Endodermal cell (in vitro differentiated cells): ENCODE results near the gene ARHGEF37. TPM values are rescaled to one million over a fixed set of nuclear protein-coding genes. Genes with fewer than 3 reads are reported as not detected.

ENCODE experiments used
- DNase-seq: peaks from one replicate; pipeline ENCODE4 v3.0.0-alpha.2; 2017
- H3K27ac ChIP-seq: 2 replicates; pipeline ENCODE4 v1.5.1; 2013; ENCODE audit warnings: mild to moderate bottlenecking, low read depth, low read length, moderate library complexity
- H3K27me3 ChIP-seq: 2 replicates; pipeline ENCODE4 v1.6.1; 2013; ENCODE audit warnings: mild to moderate bottlenecking, low read length, moderate library complexity; ENCODE audit not compliant: insufficient read depth, control insufficient read depth, poor library complexity, severe bottlenecking
- H3K36me3 ChIP-seq: 2 replicates; pipeline ENCODE4 v1.7.0; 2013; ENCODE audit warnings: mild to moderate bottlenecking, low read length, moderate library complexity; ENCODE audit not compliant: control insufficient read depth, insufficient read depth
- H3K4me1 ChIP-seq: one replicate; pipeline ENCODE4 v1.7.0; 2013; ENCODE audit warnings: low read length; ENCODE audit not compliant: control insufficient read depth, insufficient read depth
- H3K4me3 ChIP-seq: 2 replicates; pipeline ENCODE4 v1.5.1; 2013; ENCODE audit warnings: mild to moderate bottlenecking, low read length, moderate library complexity
- H3K9ac ChIP-seq: 2 replicates; pipeline ENCODE4 v1.6.1; 2013; ENCODE audit warnings: mild to moderate bottlenecking, low read length, moderate library complexity; ENCODE audit not compliant: poor library complexity, severe bottlenecking; ENCODE audit errors: extremely low read depth
- H3K9me3 ChIP-seq: 2 replicates; pipeline ENCODE4 v1.6.1; 2013; ENCODE audit warnings: mild to moderate bottlenecking, low read length, moderate library complexity; ENCODE audit not compliant: control insufficient read depth
- H3K27ac Mint-ChIP-seq: 2 replicates; pipeline ENCODE4 v1.8.0; 2020; ENCODE audit warnings: mixed read lengths
- H3K27me3 Mint-ChIP-seq: 2 replicates; pipeline ENCODE4 v1.8.0; 2021; ENCODE audit warnings: mild to moderate bottlenecking, mixed read lengths; ENCODE audit not compliant: insufficient read depth
- H3K36me3 Mint-ChIP-seq: 2 replicates; pipeline ENCODE4 v1.8.0; 2020; ENCODE audit warnings: low read depth, mixed read lengths
- H3K4me1 Mint-ChIP-seq: 2 replicates; pipeline ENCODE4 v1.8.0; 2020; ENCODE audit warnings: mixed read lengths
- H3K4me3 Mint-ChIP-seq: 2 replicates; pipeline ENCODE4 v1.8.0; 2020; ENCODE audit warnings: mild to moderate bottlenecking, moderate library complexity, mixed read lengths
- H3K9me3 Mint-ChIP-seq: 2 replicates; pipeline ENCODE4 v1.8.0; 2020; ENCODE audit warnings: mild to moderate bottlenecking, mixed read lengths
- WGBS, 2 experiments: methylation state at CpG; one replicate each; pipeline versions ENCODE4 v1.1.5 to v1.1.7; 2013; ENCODE audit warnings: missing lambda C conversion rate in 2 of 2, mixed read lengths in 1 of 2; ENCODE audit not compliant: insufficient coverage in 1 of 2, insufficient read length in 1 of 2; 5-methylcytosine and 5-hydroxymethylcytosine counted together
- total RNA-seq, 2 donors: library from RNA; stranded (reverse); fragmentation: NEBNext Ultra II Directional in 1 of 2; extraction: Animal tissue kit (Norgen Biotek cat#: 25700) in 1 of 2; gene quantifications; 2 replicates in 1 of 2; 3 replicates in 1 of 2; pipeline ENCODE4 v1.2.1, GENCODE V29; 2021
- TF ChIP-seq, protein P1 (sequence below): fragments of 200-600 bp; sonication (generic); conservative IDR thresholded peaks from 2 replicates; pipeline ENCODE4 v1.5.0; 2021; ENCODE audit warnings: antibody characterized with exemption, mild to moderate bottlenecking

The ARHGEF37 gene
- total RNA-seq, 2 donors from 2014 or later, result 0.57 to 0.93 TPM

DNA sequence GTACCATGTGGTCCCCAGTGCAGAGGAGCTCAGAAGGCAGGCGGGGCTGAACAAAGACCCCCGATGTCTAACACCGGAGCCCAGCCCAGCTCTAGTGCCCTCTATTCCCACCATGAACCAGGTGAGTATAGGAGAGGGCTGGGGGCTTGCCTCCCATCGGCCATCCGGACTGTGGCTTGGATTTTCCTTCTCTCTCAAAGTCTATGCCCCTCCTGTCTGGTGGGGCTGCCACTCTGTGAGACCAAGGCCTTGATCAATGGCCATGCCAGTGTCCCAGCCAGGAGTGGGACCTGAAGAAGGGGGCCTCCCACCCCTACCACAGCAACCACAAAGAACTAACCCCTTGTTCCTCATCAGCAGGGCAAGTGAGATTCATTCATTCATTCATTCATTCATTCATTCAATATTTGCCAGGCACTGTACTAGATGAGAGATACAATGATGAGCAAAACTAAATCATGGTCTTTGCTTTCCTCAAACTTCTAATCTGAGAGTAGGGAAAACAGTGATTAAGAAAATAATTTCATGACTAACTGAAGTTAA lies 47.6 kb downstream of the ARHGEF37 start:
- no peak overlapping the region for H3K4me3 ChIP-seq
- H3K36me3 ChIP-seq, result no peaks in the 10 kb centered on the region
- no peak overlapping the region for H3K27ac Mint-ChIP-seq
- no peaks in the 10 kb centered on the region for H3K36me3 Mint-ChIP-seq
- no peaks in the 10 kb centered on the region for H3K9me3 ChIP-seq
- H3K27me3 Mint-ChIP-seq, result no peaks in the 10 kb centered on the region
- H3K9me3 Mint-ChIP-seq, result no peaks in the 10 kb centered on the region
- peaks cover 5% of the 10 kb centered on the region for H3K4me1 ChIP-seq
- no peak overlapping the region for H3K4me3 Mint-ChIP-seq
- peaks cover 16% of the 10 kb centered on the region for H3K4me1 Mint-ChIP-seq
- TF ChIP-seq, protein P1, sequence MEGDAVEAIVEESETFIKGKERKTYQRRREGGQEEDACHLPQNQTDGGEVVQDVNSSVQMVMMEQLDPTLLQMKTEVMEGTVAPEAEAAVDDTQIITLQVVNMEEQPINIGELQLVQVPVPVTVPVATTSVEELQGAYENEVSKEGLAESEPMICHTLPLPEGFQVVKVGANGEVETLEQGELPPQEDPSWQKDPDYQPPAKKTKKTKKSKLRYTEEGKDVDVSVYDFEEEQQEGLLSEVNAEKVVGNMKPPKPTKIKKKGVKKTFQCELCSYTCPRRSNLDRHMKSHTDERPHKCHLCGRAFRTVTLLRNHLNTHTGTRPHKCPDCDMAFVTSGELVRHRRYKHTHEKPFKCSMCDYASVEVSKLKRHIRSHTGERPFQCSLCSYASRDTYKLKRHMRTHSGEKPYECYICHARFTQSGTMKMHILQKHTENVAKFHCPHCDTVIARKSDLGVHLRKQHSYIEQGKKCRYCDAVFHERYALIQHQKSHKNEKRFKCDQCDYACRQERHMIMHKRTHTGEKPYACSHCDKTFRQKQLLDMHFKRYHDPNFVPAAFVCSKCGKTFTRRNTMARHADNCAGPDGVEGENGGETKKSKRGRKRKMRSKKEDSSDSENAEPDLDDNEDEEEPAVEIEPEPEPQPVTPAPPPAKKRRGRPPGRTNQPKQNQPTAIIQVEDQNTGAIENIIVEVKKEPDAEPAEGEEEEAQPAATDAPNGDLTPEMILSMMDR, result no peak
- no peaks in the 10 kb centered on the region for H3K27me3 ChIP-seq
- WGBS, 2 experiments, result 90% methylated on average over 5 of the region's 5 CpGs; no CpG with 5 or more reads in 1 of the 2 experiments
- no peak for DNase-seq
- no peak overlapping the region for H3K9ac ChIP-seq
- no peak overlapping the region for H3K27ac ChIP-seq

- DNase-seq, result no peak
- Mint-ChIP-seq H3K4me3 (no peak overlapping the region), H3K27me3 (no peaks in the 10 kb centered on the region), H3K9me3 (no peaks in the 10 kb centered on the region), H3K36me3 (no peaks in the 10 kb centered on the region), H3K27ac (no peak overlapping the region), H3K4me1 (peaks cover 16% of the 10 kb centered on the region)
- TF ChIP-seq, protein P1, result no peak
- Histone ChIP-seq H3K27me3 (no peaks in the 10 kb centered on the region), H3K27ac (no peak overlapping the region), H3K9me3 (no peaks in the 10 kb centered on the region), H3K9ac (no peak overlapping the region), H3K36me3 (no peaks in the 10 kb centered on the region), H3K4me3 (no peak overlapping the region), H3K4me1 (peaks cover 5% of the 10 kb centered on the region)
- 83 to 88% methylated on average over 5 of the region's 5 CpGs for WGBS, 2 experiments
These were observed 48.1 kb downstream of the ARHGEF37 start for GRCh38 chr5:149629421-149629820.

DNA sequence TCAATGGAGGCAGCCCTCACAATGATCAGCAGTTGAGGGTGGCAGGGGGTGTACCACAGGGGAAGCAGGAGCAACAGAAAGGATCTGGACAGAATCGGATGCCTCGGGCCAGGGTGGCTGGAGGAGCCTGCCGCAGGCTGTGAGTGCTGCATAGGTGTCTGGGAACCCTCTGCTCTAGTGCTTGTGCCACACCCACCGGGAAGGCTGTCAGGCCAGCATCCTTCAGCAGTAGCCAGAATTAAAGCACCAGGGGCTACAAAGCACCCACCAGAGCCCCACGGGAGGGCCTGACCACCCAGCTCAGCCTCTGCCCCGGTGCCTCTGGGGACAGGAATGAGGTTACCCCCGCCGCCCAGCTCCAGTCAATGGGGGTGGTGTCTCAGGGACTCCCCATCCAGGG lies 49.0 kb downstream of the ARHGEF37 start:
- H3K27ac ChIP-seq, result no peak overlapping the region
- no peaks in the 10 kb centered on the region for H3K27me3 Mint-ChIP-seq
- no peaks in the 10 kb centered on the region for H3K36me3 ChIP-seq
- H3K4me3 ChIP-seq, result no peak overlapping the region
- H3K4me1 Mint-ChIP-seq, result peaks cover 16% of the 10 kb centered on the region
- H3K27ac Mint-ChIP-seq, result no peak overlapping the region
- no peaks in the 10 kb centered on the region for H3K9me3 Mint-ChIP-seq
- WGBS, 2 experiments, result 89 to 91% methylated on average over 7 to 8 of the region's 8 CpGs
- TF ChIP-seq, protein P1, result no peak
- no peak for DNase-seq
- H3K4me1 ChIP-seq, result peaks cover 5% of the 10 kb centered on the region
- no peaks in the 10 kb centered on the region for H3K27me3 ChIP-seq
- H3K9ac ChIP-seq, result no peak overlapping the region
- no peaks in the 10 kb centered on the region for H3K36me3 Mint-ChIP-seq
- H3K4me3 Mint-ChIP-seq, result no peak overlapping the region
- H3K9me3 ChIP-seq, result no peaks in the 10 kb centered on the region
